ENCODE data around the gene PCDH15. TPM values are rescaled to one million over a fixed set of nuclear protein-coding genes. Genes with fewer than 3 reads are reported as not detected.

PCDH15 gene
- total RNA-seq, 1 donor from 2014 or later = 3.2 TPM

DNA sequence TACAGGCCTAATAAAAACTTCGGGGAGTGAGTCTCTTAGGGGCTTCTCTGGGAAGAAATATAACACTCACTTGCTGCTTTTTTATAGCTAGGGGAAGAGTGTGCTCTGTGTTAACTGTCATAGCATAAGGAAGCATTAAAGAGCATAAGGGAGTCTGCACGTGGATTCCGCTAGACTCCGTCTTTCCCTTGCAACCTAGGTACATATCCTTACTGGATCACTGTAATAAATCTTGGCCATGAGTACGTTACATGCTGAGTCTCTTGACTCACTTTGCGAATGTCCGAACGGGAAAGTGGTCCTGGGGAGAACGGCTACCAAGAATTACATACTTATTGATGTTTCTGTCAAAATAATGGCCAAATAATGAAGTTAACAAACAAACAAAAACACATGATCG is 1029.3 kb downstream of the PCDH15 start:
- TF ChIP-seq CTCF (IDR thresholded peaks at IDR 0.05) = no peak
- DNase-seq = no peak
- Histone ChIP-seq H3K4me3 (no peak overlapping the region), H3K4me1 (no peaks in the 10 kb centered on the region), H3K9me3 (no peaks in the 10 kb centered on the region), H3K36me3 (no peaks in the 10 kb centered on the region), H3K27ac (no peak overlapping the region), H3K27me3 (no peaks in the 10 kb centered on the region)
- intact Hi-C loops (cut with DNase I) = no loop called here
- no peak for ATAC-seq

DNA sequence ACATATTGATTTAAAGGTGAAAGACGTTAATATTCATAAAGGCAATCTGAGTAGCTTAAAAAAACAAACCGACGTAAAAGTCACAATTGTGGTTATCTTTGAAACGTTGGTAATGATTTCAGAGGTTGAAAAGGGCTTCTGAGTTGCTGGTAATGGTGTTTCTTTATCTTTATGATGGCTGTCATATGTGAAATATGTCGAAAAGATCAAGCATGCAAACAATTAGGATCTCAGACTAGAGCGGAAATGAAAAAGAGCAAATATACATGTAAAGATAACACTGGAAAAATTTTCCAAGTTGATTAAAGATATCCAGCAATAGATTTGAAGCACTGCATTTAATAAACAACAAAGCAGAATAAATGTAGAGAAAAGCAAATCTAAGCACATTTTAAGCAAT is 1030.1 kb downstream of the PCDH15 start:
- ATAC-seq (no peak), DNase-seq (no peak)
- Histone ChIP-seq H3K36me3 (no peaks in the 10 kb centered on the region), H3K27ac (no peak overlapping the region), H3K4me3 (no peak overlapping the region), H3K4me1 (no peaks in the 10 kb centered on the region), H3K9me3 (no peaks in the 10 kb centered on the region), H3K27me3 (no peaks in the 10 kb centered on the region)
- no peak for TF ChIP-seq CTCF (IDR thresholded peaks at IDR 0.05)
- intact Hi-C loops (cut with DNase I) = no loop called here

- no peaks in the 10 kb centered on the region for H3K9me3 ChIP-seq
- no peak for TF ChIP-seq CTCF (IDR thresholded peaks at IDR 0.05)
- H3K27me3 ChIP-seq = no peaks in the 10 kb centered on the region
- no peaks in the 10 kb centered on the region for H3K36me3 ChIP-seq
- ATAC-seq = no peak
- no peak for DNase-seq
- intact Hi-C loops (cut with DNase I) = no loop called here
- no peak overlapping the region for H3K27ac ChIP-seq
- no peaks in the 10 kb centered on the region for H3K4me1 ChIP-seq
- no peak overlapping the region for H3K4me3 ChIP-seq
Measured at GRCh38 chr10:53765311-53765710, 1035.7 kb downstream of the PCDH15 start.

DNA sequence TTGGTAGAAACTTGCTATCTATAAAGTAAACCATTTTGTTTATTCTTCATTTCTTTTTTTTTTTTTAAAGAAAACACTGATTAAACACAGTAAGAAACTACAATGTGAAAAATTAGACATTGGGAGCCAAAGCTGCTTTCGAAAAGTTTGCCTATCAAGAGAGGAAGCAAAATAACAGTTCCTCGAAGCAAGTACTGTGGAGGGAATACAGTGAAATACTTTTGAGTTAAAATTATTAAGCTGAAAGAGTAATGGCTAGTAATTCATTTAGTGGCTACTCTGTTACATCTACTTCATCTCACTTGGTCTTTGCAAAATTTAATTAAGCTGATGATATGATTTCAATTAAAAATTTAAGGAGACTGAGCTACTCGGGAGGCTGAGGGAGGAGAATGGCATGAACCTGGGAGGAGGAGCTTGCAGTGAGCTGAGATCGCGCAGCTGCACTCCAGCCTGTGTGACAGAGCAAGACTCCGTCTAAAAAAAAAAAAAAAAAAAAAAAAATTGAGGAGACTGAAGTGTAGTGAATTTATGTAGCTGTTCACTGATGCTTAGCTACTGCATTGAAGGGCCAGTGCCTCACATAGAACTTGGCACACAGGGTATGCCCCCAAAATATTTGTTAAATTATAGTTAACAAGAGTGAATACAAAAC is 1046.3 kb downstream of the PCDH15 start:
- no peak overlapping the region for H3K27ac ChIP-seq
- intact Hi-C loops (cut with DNase I) = no loop called here
- no peaks in the 10 kb centered on the region for H3K9me3 ChIP-seq
- H3K36me3 ChIP-seq = no peaks in the 10 kb centered on the region
- H3K4me1 ChIP-seq = no peaks in the 10 kb centered on the region
- TF ChIP-seq CTCF (IDR thresholded peaks at IDR 0.05) = no peak
- no peak for ATAC-seq
- no peaks in the 10 kb centered on the region for H3K27me3 ChIP-seq
- H3K4me3 ChIP-seq = no peak overlapping the region
- no peak for DNase-seq

Small RNA genes within 50 kb of the gene (microRNA-seq; reads per million reads assigned to microRNA genes)
- not detected for gene MIR548F1 (ENCODE audit: borderline microRNAs expressed)
